Effector CD4-positive, alpha-beta T cell (primary cell): ENCODE measurements around the gene TREX2.

ENCODE experiments used
- DNase-seq: peaks from one replicate; pipeline ENCODE4 v3.0.0-alpha.2; 2020

TREX2 gene

GRCh38 chrX:153433161-153433680 lies 12.6 kb downstream of the TREX2 start:
- no peak for DNase-seq

- DNase-seq = no peak
Measured at GRCh38 chrX:153430796-153431195, 15.1 kb downstream of the TREX2 start.

GRCh38 chrX:153426204-153426603 lies 19.7 kb downstream of the TREX2 start:
- no peak for DNase-seq

GRCh38 chrX:153423652-153424051 lies 22.2 kb downstream of the TREX2 start:
- DNase-seq = no peak

- DNase-seq = no peak
Measured at GRCh38 chrX:153421856-153422255, 24.0 kb downstream of the TREX2 start.

GRCh38 chrX:153420851-153421599 lies 24.8 kb downstream of the TREX2 start:
- DNase-seq = no peak

- DNase-seq = no peak
Measured at GRCh38 chrX:153417637-153418036, 28.2 kb downstream of the TREX2 start.

- DNase-seq = no peak
Measured at GRCh38 chrX:153416781-153417450, 28.9 kb downstream of the TREX2 start.

GRCh38 chrX:153414856-153415510 lies 30.9 kb downstream of the TREX2 start:
- no peak for DNase-seq

GRCh38 chrX:153413731-153414130 lies 32.1 kb downstream of the TREX2 start:
- DNase-seq = no peak

GRCh38 chrX:153412746-153413720 lies 32.8 kb downstream of the TREX2 start:
- DNase-seq = no peak

- no peak for DNase-seq
Measured at GRCh38 chrX:153411988-153412574, 33.8 kb downstream of the TREX2 start.

- no peak for DNase-seq
Measured at GRCh38 chrX:153411255-153411987, 34.4 kb downstream of the TREX2 start, which contains the start of gene ZFP92. TSS of gene ZFP92 (plus strand) at chrX:153411472. CDS start at chrX:153418323, 6,851 bp downstream.

- DNase-seq = no peak
Measured at GRCh38 chrX:153410888-153411254, 35.0 kb downstream of the TREX2 start.

- no peak for DNase-seq
Measured at GRCh38 chrX:153410373-153410772, 35.5 kb downstream of the TREX2 start.

- no peak for DNase-seq
Measured at GRCh38 chrX:153409414-153410101, 36.3 kb downstream of the TREX2 start.

GRCh38 chrX:153408871-153409351 lies 36.9 kb downstream of the TREX2 start:
- no peak for DNase-seq

GRCh38 chrX:153408221-153408721 lies 37.6 kb downstream of the TREX2 start:
- no peak for DNase-seq

- no peak for DNase-seq
Measured at GRCh38 chrX:153407736-153408135, 38.1 kb downstream of the TREX2 start.

GRCh38 chrX:153406903-153407302 lies 39.0 kb downstream of the TREX2 start:
- DNase-seq = no peak
